ENCODE results near the gene HDAC10. TPM values are rescaled to one million over a fixed set of nuclear protein-coding genes. Genes with fewer than 3 reads are reported as not detected.

Gene HDAC10
- total RNA-seq, 4 donors from 2014 or later, result 57.3 to 165 (median 119) TPM

- H3K4me3 ChIP-seq, result no peak overlapping the region
- TF ChIP-seq POLR2A (IDR thresholded peaks at IDR 0.05) (no peak), CTCF (IDR thresholded peaks at IDR 0.05) (peak; percentile 73 to 85 (median 83))
- no peaks in the 10 kb centered on the region for H3K27me3 ChIP-seq
- peaks cover 0 to 10% (median 0%) of the 10 kb centered on the region in 4 donors for H3K4me1 ChIP-seq
- peaks cover 0 to 75% (median 0%) of the 10 kb centered on the region in 3 donors for H3K36me3 ChIP-seq
- DNase-seq, result peak; percentile 72 to 88 (median 72)
- H3K9me3 ChIP-seq, result no peaks in the 10 kb centered on the region
- H3K27ac ChIP-seq, result no peak overlapping the region
Observed at GRCh38 chr22:50209893-50210292, 41.2 kb downstream of the HDAC10 start.

- no peaks in the 10 kb centered on the region for H3K27me3 ChIP-seq
- H3K36me3 ChIP-seq, result peaks cover 0 to 70% (median 0%) of the 10 kb centered on the region in 3 donors
- TF ChIP-seq POLR2A (IDR thresholded peaks at IDR 0.05) (no peak), CTCF (IDR thresholded peaks at IDR 0.05) (no peak)
- peaks cover 0 to 10% (median 0%) of the 10 kb centered on the region in 4 donors for H3K4me1 ChIP-seq
- H3K9me3 ChIP-seq, result no peaks in the 10 kb centered on the region
- H3K27ac ChIP-seq, result no peak overlapping the region
- H3K4me3 ChIP-seq, result no peak overlapping the region
- no peak for DNase-seq
Observed at GRCh38 chr22:50208939-50209892, 41.8 kb downstream of the HDAC10 start.

GRCh38 chr22:50208430-50208938 lies 42.6 kb downstream of the HDAC10 start:
- Histone ChIP-seq H3K36me3 (peaks cover 0 to 62% (median 0%) of the 10 kb centered on the region in 3 donors), H3K4me3 (no peak overlapping the region), H3K27ac (no peak overlapping the region), H3K9me3 (no peaks in the 10 kb centered on the region), H3K4me1 (peaks cover 0 to 10% (median 0%) of the 10 kb centered on the region in 4 donors), H3K27me3 (no peaks in the 10 kb centered on the region)
- no peak for DNase-seq
- no peak for TF ChIP-seq POLR2A (IDR thresholded peaks at IDR 0.05)
- TF ChIP-seq CTCF (IDR thresholded peaks at IDR 0.05), result no peak

- no peaks in the 10 kb centered on the region for H3K9me3 ChIP-seq
- TF ChIP-seq CTCF (IDR thresholded peaks at IDR 0.05), result no peak
- TF ChIP-seq POLR2A (IDR thresholded peaks at IDR 0.05), result no peak
- H3K27me3 ChIP-seq, result no peaks in the 10 kb centered on the region
- H3K4me3 ChIP-seq, result no peak overlapping the region
- peaks cover 0 to 54% (median 0%) of the 10 kb centered on the region in 3 donors for H3K36me3 ChIP-seq
- DNase-seq, result no peak
- peaks cover 0 to 10% (median under 1%) of the 10 kb centered on the region in 4 donors for H3K4me1 ChIP-seq
- peak overlapping the region in 1 of 4 donors; percentile 19 for H3K27ac ChIP-seq
Observed at GRCh38 chr22:50207383-50208140, 43.5 kb downstream of the HDAC10 start.

GRCh38 chr22:50206599-50206998 lies 44.5 kb downstream of the HDAC10 start:
- H3K4me3 ChIP-seq, result no peak overlapping the region
- peaks cover 0 to 19% (median 4%) of the 10 kb centered on the region in 4 donors for H3K4me1 ChIP-seq
- H3K36me3 ChIP-seq, result peaks cover 0 to 46% (median 0%) of the 10 kb centered on the region in 3 donors
- H3K27ac ChIP-seq, result no peak overlapping the region
- no peaks in the 10 kb centered on the region for H3K9me3 ChIP-seq
- no peak for DNase-seq
- TF ChIP-seq POLR2A (IDR thresholded peaks at IDR 0.05), result no peak
- TF ChIP-seq CTCF (IDR thresholded peaks at IDR 0.05), result peak in 5 of 6 experiments; percentile 1 to 20 (median 15)
- H3K27me3 ChIP-seq, result no peaks in the 10 kb centered on the region
